Spinal cord (tissue), 10 donors: Measurements from ENCODE around the gene XRCC6. TPM values are rescaled to one million over a fixed set of nuclear protein-coding genes. Genes with fewer than 3 reads are reported as not detected.

ENCODE experiments used
- DNase-seq, 6 donors: peaks; one replicate each; pipeline versions ENCODE4 v3.0.0 to v3.0.0-alpha.2; 2013 to 2015; ENCODE audit warnings: low spot score in 6 of 6, low read depth in 4 of 6
- H3K27ac ChIP-seq: one replicate; pipeline ENCODE4 v1.5.1; 2013; ENCODE audit warnings: low read depth, low read length, control low read depth
- H3K27me3 ChIP-seq: one replicate; pipeline ENCODE4 v1.6.1; 2013; ENCODE audit warnings: low read length; ENCODE audit not compliant: control insufficient read depth, insufficient read depth
- H3K36me3 ChIP-seq: one replicate; pipeline ENCODE4 v1.6.1; 2013; ENCODE audit warnings: low read length; ENCODE audit not compliant: control insufficient read depth, insufficient read depth
- H3K4me1 ChIP-seq: one replicate; pipeline ENCODE4 v1.6.1; 2013; ENCODE audit warnings: low read length; ENCODE audit not compliant: control insufficient read depth, insufficient read depth
- H3K4me3 ChIP-seq: one replicate; pipeline ENCODE4 v1.5.1; 2013; ENCODE audit warnings: low read depth, low read length, control low read depth
- H3K9me3 ChIP-seq: one replicate; pipeline ENCODE4 v1.6.1; 2013; ENCODE audit warnings: low read length; ENCODE audit not compliant: control insufficient read depth, insufficient read depth
- WGBS: methylation state at CpG from one replicate; pipeline ENCODE4 v1.1.5; 2013; ENCODE audit warnings: missing lambda C conversion rate; ENCODE audit not compliant: insufficient coverage; 5-methylcytosine and 5-hydroxymethylcytosine counted together
- polyA plus RNA-seq, 2 donors: library from polyadenylated mRNA; unstranded; fragments of 120-200 nt; gene quantifications; one replicate each; pipeline ENCODE4 v1.2.1, GENCODE V29; 2013; ENCODE audit not compliant: insufficient read length in 2 of 2
- total RNA-seq, 2 donors: library from RNA; depleted of rRNA in 1 of 2; stranded (reverse); fragments of 120-200 nt in 1 of 2; fragments of >200 nt in 1 of 2; gene quantifications; one replicate each; pipeline versions ENCODE4 v1.2.3 to v1.2.4, GENCODE V29; 2013 to 2014
- donor health status: healthy.

Gene XRCC6
- total and polyA plus RNA-seq, 4 donors: 213 to 239 (median 220) TPM

GRCh38 chr22:41687901-41688364 lies 66.8 kb downstream of the XRCC6 start:
- DNase-seq: peak in 1 of 6 donors; percentile 1
- Histone ChIP-seq H3K4me3 (peak overlapping the region; percentile 83), H3K4me1 (peaks cover 28% of the 10 kb centered on the region), H3K27me3 (no peaks in the 10 kb centered on the region), H3K27ac (peak overlapping the region; percentile 96), H3K9me3 (no peaks in the 10 kb centered on the region), H3K36me3 (no peaks in the 10 kb centered on the region)
- WGBS: 0% methylated on average over 16 of the region's 20 CpGs

- Histone ChIP-seq H3K4me1 (peaks cover 27% of the 10 kb centered on the region), H3K4me3 (peak within 1 kb of the TSS; percentile 83), H3K27ac (peak within 1 kb of the TSS; percentile 96), H3K27me3 (no peaks in the 10 kb centered on the region), H3K9me3 (no peaks in the 10 kb centered on the region), H3K36me3 (no peaks in the 10 kb centered on the region)
- DNase-seq: peak; percentile 73 to 98 (median 83)
- WGBS: under 1% methylated on average over 58 of the region's 62 CpGs
These were observed 67.5 kb downstream of the XRCC6 start, which contains the start of gene SNU13 for GRCh38 chr22:41688365-41689211. SNU13 (minus strand) TSS chr22:41688867; CDS start chr22:41688796, 71 bp downstream.

GRCh38 chr22:41690476-41690875 lies 69.4 kb downstream of the XRCC6 start:
- 82% methylated on average over 3 of the region's 3 CpGs for WGBS
- Histone ChIP-seq H3K4me1 (peaks cover 27% of the 10 kb centered on the region), H3K9me3 (no peaks in the 10 kb centered on the region), H3K4me3 (no peak overlapping the region), H3K27ac (no peak overlapping the region), H3K36me3 (peaks cover 4% of the 10 kb centered on the region), H3K27me3 (no peaks in the 10 kb centered on the region)
- no peak for DNase-seq

GRCh38 chr22:41695211-41695610 lies 74.1 kb downstream of the XRCC6 start:
- no peak overlapping the region for H3K4me3 ChIP-seq
- no peak for DNase-seq
- H3K9me3 ChIP-seq: no peaks in the 10 kb centered on the region
- peaks cover 24% of the 10 kb centered on the region for H3K4me1 ChIP-seq
- H3K27ac ChIP-seq: no peak overlapping the region
- H3K36me3 ChIP-seq: peaks cover 4% of the 10 kb centered on the region
- WGBS: 81% methylated on average over 2 of the region's 2 CpGs
- H3K27me3 ChIP-seq: no peaks in the 10 kb centered on the region

GRCh38 chr22:41696703-41697102 lies 75.6 kb downstream of the XRCC6 start:
- Histone ChIP-seq H3K27ac (peak overlapping the region; percentile 50), H3K4me3 (no peak overlapping the region), H3K36me3 (peaks cover 4% of the 10 kb centered on the region), H3K27me3 (no peaks in the 10 kb centered on the region), H3K9me3 (no peaks in the 10 kb centered on the region), H3K4me1 (peaks cover 21% of the 10 kb centered on the region)
- no peak for DNase-seq
- 68% methylated on average over 11 of the region's 11 CpGs for WGBS

GRCh38 chr22:41697126-41697775 lies 76.2 kb downstream of the XRCC6 start:
- WGBS: 30% methylated on average over 11 of the region's 12 CpGs
- Histone ChIP-seq H3K4me1 (peaks cover 21% of the 10 kb centered on the region), H3K27ac (peak overlapping the region; percentile 50)

GRCh38 chr22:41699264-41700107 lies 78.4 kb downstream of the XRCC6 start, which contains the start of gene MEI1:
MEI1 (plus strand) TSS chr22:41699503; CDS start chr22:41699539, 36 bp downstream.
- 41% methylated on average over 65 of the region's 69 CpGs for WGBS
- peaks cover 21% of the 10 kb centered on the region for H3K4me1 ChIP-seq
- no peaks in the 10 kb centered on the region for H3K9me3 ChIP-seq
- H3K4me3 ChIP-seq: no peak within 1 kb of the TSS
- H3K27me3 ChIP-seq: no peaks in the 10 kb centered on the region
- peak; percentile 47 to 95 (median 71) for DNase-seq
- no peak within 1 kb of the TSS for H3K27ac ChIP-seq
- peaks cover under 1% of the 10 kb centered on the region for H3K36me3 ChIP-seq

More at GRCh38 chr22:41697126-41697775, 76.2 kb downstream of the XRCC6 start:
- DNase-seq: peak; percentile 76 to 97 (median 88)
- no peaks in the 10 kb centered on the region for H3K9me3 ChIP-seq
- H3K27me3 ChIP-seq: no peaks in the 10 kb centered on the region
- H3K36me3 ChIP-seq: peaks cover 4% of the 10 kb centered on the region
- H3K4me3 ChIP-seq: peak overlapping the region; percentile 20

- Histone ChIP-seq H3K4me3 (no peak overlapping the region), H3K27ac (no peak overlapping the region), H3K27me3 (no peaks in the 10 kb centered on the region), H3K9me3 (no peaks in the 10 kb centered on the region), H3K36me3 (no peaks in the 10 kb centered on the region), H3K4me1 (peaks cover 21% of the 10 kb centered on the region)
- WGBS: 93% methylated on average over 13 of the region's 16 CpGs
- DNase-seq: no peak
These were observed 78.9 kb downstream of the XRCC6 start for GRCh38 chr22:41700108-41700364.

GRCh38 chr22:41702763-41703162 lies 81.7 kb downstream of the XRCC6 start:
- H3K4me3 ChIP-seq: no peak overlapping the region
- H3K27ac ChIP-seq: no peak overlapping the region
- WGBS: 94% methylated on average over 5 of the region's 9 CpGs
- no peaks in the 10 kb centered on the region for H3K27me3 ChIP-seq
- no peak for DNase-seq
- H3K9me3 ChIP-seq: no peaks in the 10 kb centered on the region
- peaks cover 8% of the 10 kb centered on the region for H3K4me1 ChIP-seq
- H3K36me3 ChIP-seq: no peaks in the 10 kb centered on the region
